Epithelial cell of esophagus (primary cell): ENCODE data around the gene PDZD4.
A peak's percentile ranks its signal among the peaks of the same experiment; 100 is the strongest.

Experiments
- DNase-seq: peaks from one replicate; pipeline ENCODE4 v3.0.0; 2010; ENCODE audit warnings: low read depth
- H3K4me3 ChIP-seq: 2 replicates; pipeline ENCODE4 v1.5.1; 2011; ENCODE audit warnings: mild to moderate bottlenecking, low read length, control low read depth
- TF ChIP-seq, protein P1 (sequence below): IDR thresholded peaks from 2 replicates; pipeline ENCODE4 v1.5.1; 2011; ENCODE audit warnings: low read depth, mild to moderate bottlenecking, low read length, control low read depth, inconsistent platforms; ENCODE audit not compliant: insufficient read depth; ENCODE audit errors: missing control alignments

Gene PDZD4

DNA sequence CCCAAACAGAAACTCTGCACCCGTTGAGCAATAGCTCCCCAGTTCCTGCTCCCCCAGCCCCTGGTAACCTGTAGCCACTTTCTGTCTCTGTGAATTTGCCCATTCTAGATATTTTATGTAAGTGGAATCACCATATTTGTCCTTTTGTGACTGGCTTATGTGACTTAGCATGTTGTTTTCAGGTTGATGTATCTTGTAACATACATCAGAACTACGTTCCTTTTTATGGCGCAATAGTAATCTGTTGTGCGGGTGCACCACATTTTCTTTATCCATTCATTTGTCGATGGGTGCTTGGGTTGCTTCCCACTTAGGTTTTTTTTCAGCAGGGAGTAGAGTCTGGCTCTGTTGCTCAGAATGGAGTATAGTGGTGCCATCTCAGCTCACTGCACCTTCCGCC, 6.6 kb upstream of the PDZD4 start:
- TF ChIP-seq, protein P1, sequence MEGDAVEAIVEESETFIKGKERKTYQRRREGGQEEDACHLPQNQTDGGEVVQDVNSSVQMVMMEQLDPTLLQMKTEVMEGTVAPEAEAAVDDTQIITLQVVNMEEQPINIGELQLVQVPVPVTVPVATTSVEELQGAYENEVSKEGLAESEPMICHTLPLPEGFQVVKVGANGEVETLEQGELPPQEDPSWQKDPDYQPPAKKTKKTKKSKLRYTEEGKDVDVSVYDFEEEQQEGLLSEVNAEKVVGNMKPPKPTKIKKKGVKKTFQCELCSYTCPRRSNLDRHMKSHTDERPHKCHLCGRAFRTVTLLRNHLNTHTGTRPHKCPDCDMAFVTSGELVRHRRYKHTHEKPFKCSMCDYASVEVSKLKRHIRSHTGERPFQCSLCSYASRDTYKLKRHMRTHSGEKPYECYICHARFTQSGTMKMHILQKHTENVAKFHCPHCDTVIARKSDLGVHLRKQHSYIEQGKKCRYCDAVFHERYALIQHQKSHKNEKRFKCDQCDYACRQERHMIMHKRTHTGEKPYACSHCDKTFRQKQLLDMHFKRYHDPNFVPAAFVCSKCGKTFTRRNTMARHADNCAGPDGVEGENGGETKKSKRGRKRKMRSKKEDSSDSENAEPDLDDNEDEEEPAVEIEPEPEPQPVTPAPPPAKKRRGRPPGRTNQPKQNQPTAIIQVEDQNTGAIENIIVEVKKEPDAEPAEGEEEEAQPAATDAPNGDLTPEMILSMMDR: no peak
- H3K4me3 ChIP-seq: no peak overlapping the region
- DNase-seq: no peak

DNA sequence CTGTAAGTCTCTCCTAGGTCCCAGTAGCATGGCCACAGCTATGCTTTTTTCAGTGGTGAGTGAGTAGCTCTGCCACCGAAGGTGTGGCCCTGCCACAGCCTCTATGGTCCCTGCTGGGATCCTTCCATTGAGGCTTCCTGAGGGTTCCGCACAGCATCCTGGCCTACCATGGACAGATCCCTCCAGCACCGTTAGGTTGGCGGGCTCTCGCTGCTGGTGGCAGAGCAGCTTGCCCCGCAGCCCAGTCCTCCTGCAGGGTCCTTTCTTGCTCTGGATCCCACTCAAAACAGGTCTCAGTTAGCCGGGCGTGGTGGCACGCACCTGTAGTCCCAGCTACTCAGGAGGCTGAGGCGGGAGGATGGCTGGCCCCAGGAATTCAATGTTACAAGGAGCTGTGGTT, 2.4 kb upstream of the PDZD4 start:
- TF ChIP-seq, protein P1: no peak

DNA sequence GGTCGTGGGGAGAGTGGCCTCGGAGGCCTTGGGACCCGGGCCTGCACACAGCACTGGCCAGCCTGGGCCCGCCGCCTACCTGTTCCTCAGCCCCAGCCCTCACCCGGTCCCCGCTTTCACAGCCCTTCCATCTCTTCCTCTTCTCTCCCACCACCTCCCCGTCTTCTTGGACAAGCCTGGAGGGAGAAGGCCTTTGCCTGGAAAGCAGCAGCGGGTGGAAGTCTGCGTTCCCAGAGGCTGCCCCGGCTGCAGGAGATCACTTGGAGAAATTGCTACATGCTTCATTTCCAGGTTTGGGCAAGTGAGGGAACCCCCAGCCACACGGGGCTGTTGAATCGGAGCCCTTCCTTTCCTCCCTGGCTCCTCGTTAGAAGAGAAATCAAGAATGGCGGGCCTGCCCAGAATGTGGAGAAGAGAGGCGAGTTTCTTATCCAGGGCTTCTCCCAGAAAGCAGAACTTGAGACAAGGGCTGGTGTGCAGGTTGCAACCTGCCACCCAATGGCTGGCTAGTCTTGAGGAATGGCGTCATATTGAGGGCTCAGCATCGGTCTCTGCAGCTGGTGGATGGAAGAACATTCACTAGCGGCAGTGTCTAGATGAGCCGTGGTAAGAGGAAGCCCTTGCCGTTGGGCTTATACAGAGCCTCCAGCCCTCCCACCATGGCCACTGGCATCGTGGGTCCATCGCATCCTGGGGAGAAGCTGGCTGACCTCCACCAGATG, 1.2 kb upstream of the PDZD4 start:
- peak; percentile 5 for DNase-seq
- no peak overlapping the region for H3K4me3 ChIP-seq
- TF ChIP-seq, protein P1: no peak

More for the DNA sequence above, 2.4 kb upstream of the PDZD4 start:
- DNase-seq: no peak
- no peak overlapping the region for H3K4me3 ChIP-seq

DNA sequence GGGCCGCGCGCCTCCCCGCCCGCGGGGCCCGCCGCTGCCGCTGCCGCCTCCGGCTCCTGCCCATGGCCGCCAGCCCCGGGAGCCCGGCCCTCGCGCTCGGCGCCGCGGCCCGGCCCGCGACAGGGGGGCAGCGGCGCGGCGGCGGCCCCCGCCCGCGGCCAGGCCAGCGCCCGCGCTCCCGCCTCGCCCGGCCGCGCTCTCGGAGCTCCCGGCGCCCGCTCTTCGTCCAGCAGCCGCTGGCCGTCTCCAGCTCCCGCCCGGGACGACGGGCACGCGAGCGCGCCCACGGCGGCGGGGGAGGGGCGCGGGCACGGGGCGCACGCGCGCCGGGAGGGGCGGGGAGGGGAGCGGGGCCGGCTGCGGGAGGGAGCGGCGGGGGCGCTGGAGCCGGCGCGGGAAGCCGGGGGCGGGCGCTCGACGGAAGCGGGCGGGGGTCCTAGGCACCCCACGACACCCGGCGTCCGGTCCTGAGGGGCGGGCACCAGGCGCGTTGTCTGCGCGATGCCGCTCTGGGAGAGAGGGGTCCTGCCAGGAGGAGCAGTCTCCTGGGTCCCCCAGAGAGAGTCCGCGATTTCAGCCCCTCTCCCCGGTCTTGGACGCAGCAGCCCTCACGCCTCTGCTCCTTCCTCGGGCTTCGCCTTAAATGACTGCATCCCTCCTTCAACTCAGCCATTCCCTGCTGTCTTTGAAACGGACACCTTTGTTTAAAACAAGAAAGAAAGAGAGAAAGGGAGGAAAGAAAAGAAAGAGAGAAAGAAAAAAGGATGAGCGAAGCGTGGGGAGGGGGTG, 490 bp upstream of the PDZD4 start:
- TF ChIP-seq, protein P1: no peak
- H3K4me3 ChIP-seq: no peak overlapping the region
- DNase-seq: no peak

DNA sequence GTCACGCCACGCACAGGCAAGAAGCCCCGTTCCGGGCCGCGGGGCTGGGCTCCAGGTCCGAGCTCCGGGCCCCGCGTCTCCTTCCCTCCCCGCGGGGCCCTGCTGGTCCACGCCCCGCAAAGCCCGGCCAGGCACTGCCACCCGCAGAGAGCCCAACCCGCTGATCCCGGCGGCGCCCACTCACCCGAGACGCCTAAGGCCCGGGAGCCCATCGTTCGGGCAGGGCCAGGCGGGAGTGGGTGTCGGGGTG, 870 bp downstream of the PDZD4 start:
- H3K4me3 ChIP-seq: no peak overlapping the region
- TF ChIP-seq, protein P1: no peak
- DNase-seq: no peak

DNA sequence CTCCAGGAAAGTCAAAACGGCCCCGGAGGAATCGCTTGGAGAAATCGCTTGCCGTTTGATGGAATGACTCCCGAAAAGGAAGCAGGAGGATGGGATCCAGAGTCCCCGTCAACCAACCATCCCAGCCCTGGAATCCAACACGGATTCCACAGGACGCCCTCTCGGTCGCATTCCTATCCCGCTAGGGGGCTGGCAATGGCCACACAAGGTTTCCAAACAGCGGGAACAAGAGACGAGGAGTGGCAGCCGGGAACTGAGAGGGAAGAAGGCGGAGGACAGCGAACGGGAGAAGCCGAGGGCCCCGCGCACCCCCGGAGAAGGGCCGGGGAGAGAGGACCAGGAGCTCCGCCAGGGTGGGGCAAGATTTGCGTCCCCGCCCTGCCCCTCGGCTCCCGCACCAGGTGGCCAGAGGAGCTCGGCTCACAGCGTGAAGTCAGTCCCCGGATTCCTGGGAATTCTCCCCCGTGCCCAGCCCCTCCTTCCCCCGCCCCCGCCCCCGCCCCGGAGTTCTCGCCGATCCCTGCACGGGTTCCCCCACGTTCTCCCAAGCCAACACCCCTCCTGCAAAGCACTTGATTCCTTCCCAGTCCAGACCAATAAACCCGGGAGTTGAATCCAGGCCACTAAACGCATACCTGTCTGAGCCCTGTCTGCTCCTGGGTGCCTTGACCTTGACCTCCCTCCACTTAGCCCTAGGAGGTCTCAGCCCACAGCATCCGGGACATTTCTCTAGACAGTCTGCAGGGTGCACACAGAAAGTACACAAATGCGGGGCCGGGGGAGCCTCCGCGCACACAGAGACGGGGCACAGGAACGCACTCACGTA, 1.4 kb downstream of the PDZD4 start:
- TF ChIP-seq, protein P1: no peak
- no peak overlapping the region for H3K4me3 ChIP-seq
- DNase-seq: no peak
